CD14-positive monocyte (primary cell): ENCODE results near the gene HENMT1. TPM values are rescaled to one million over a fixed set of nuclear protein-coding genes. Genes with fewer than 3 reads are reported as not detected.

Experiments used
- DNase-seq, 3 donors: peaks; one replicate each; pipeline ENCODE4 v3.0.0-alpha.2; 2011 to 2022
- H2AFZ ChIP-seq: 2 replicates; pipeline ENCODE4 v1.6.0; 2012; ENCODE audit warnings: mild to moderate bottlenecking, low read depth, low read length, inconsistent platforms; ENCODE audit not compliant: insufficient read depth, poor library complexity, severe bottlenecking
- H3K27ac ChIP-seq, 2 donors: 1 replicate in 1 of 2; 2 replicates in 1 of 2; pipeline ENCODE4 v1.5.1; 2012 to 2013; ENCODE audit warnings: low read length in 2 of 2, control low read depth in 1 of 2, inconsistent platforms in 1 of 2, low read depth in 1 of 2, mild to moderate bottlenecking in 1 of 2
- H3K27me3 ChIP-seq, 2 donors: one replicate each; pipeline versions ENCODE4 v1.6.0 to v1.6.1; 2011 to 2013; ENCODE audit warnings: low read length in 2 of 2; ENCODE audit not compliant: control insufficient read depth in 2 of 2, insufficient read depth in 2 of 2
- H3K36me3 ChIP-seq, 2 donors: replicated peaks in 1 of 2; 1 replicate in 1 of 2; 2 replicates in 1 of 2; pipeline versions ENCODE4 v1.5.1 to v1.6.1; 2012 to 2013; ENCODE audit warnings: low read length in 2 of 2, control low read depth in 1 of 2, inconsistent platforms in 1 of 2, mild to moderate bottlenecking in 1 of 2; ENCODE audit not compliant: insufficient read depth in 2 of 2, control insufficient read depth in 1 of 2
- H3K4me1 ChIP-seq, 2 donors: 1 replicate in 1 of 2; 2 replicates in 1 of 2; pipeline versions ENCODE4 v1.5.1 to v1.6.1; 2012 to 2013; ENCODE audit warnings: low read length in 2 of 2, control low read depth in 1 of 2, inconsistent platforms in 1 of 2, mild to moderate bottlenecking in 1 of 2, moderate library complexity in 1 of 2; ENCODE audit not compliant: insufficient read depth in 2 of 2, control insufficient read depth in 1 of 2
- H3K4me2 ChIP-seq: replicated peaks from 2 replicates; pipeline ENCODE3; 2012; ENCODE audit warnings: low read length, moderate library complexity, mild to moderate bottlenecking; ENCODE audit not compliant: poor library complexity, severe bottlenecking; ENCODE audit errors: extremely low read depth
- H3K4me3 ChIP-seq, 3 experiments: fragments of 200-600 bp in 1 of 3; sonication (generic) in 1 of 3; replicated peaks in 1 of 3; 1 replicate in 2 of 3; 2 replicates in 1 of 3; pipeline ENCODE4 v1.5.1; 2011 to 2013; ENCODE audit warnings: low read length in 3 of 3, mild to moderate bottlenecking in 3 of 3, control low read depth in 2 of 3, low read depth in 2 of 3, inconsistent platforms in 1 of 3, moderate library complexity in 1 of 3
- H3K79me2 ChIP-seq: 2 replicates; pipeline ENCODE4 v1.6.0; 2012; ENCODE audit warnings: mild to moderate bottlenecking, control low read depth, inconsistent platforms, low read length, moderate library complexity; ENCODE audit not compliant: insufficient read depth
- H3K9ac ChIP-seq: 2 replicates; pipeline ENCODE4 v1.6.0; 2017; ENCODE audit warnings: low read length, mild to moderate bottlenecking; ENCODE audit not compliant: insufficient read depth, poor library complexity, severe bottlenecking
- H3K9me3 ChIP-seq, 2 donors: replicated peaks in 1 of 2; 1 replicate in 1 of 2; 2 replicates in 1 of 2; pipeline versions ENCODE4 v1.5.1 to v1.6.1; 2012 to 2013; ENCODE audit warnings: low read length in 2 of 2, control low read depth in 1 of 2; ENCODE audit not compliant: control insufficient read depth in 1 of 2, insufficient read depth in 1 of 2
- H4K20me1 ChIP-seq: 2 replicates; pipeline ENCODE4 v1.6.0; 2012; ENCODE audit warnings: mild to moderate bottlenecking, low read length, control low read depth, moderate library complexity; ENCODE audit not compliant: insufficient read depth
- H3K27ac Mint-ChIP-seq, 7 donors: one replicate each; pipeline ENCODE4 v1.8.0; 2020; ENCODE audit warnings: mild to moderate bottlenecking in 7 of 7, mixed read lengths in 7 of 7, moderate library complexity in 6 of 7, inconsistent platforms in 2 of 7
- H3K27me3 Mint-ChIP-seq, 3 donors: one replicate each; pipeline ENCODE4 v1.8.0; 2021 to 2022; ENCODE audit warnings: low read depth in 3 of 3, mild to moderate bottlenecking in 3 of 3, mixed read lengths in 3 of 3, moderate library complexity in 3 of 3, inconsistent platforms in 1 of 3
- H3K36me3 Mint-ChIP-seq, 2 donors: one replicate each; pipeline ENCODE4 v1.8.0; 2020; ENCODE audit warnings: mixed read lengths in 2 of 2, inconsistent platforms in 1 of 2, mild to moderate bottlenecking in 1 of 2
- H3K4me1 Mint-ChIP-seq: one replicate; pipeline ENCODE4 v1.8.0; 2020; ENCODE audit warnings: mild to moderate bottlenecking, mixed read lengths
- H3K4me3 Mint-ChIP-seq, 2 donors: one replicate each; pipeline ENCODE4 v1.8.0; 2020; ENCODE audit warnings: mild to moderate bottlenecking in 2 of 2, mixed read lengths in 2 of 2, moderate library complexity in 1 of 2
- H3K9me3 Mint-ChIP-seq, 7 donors: one replicate each; pipeline ENCODE4 v1.8.0; 2020 to 2022; ENCODE audit warnings: mixed read lengths in 7 of 7, mild to moderate bottlenecking in 6 of 7, moderate library complexity in 6 of 7, inconsistent platforms in 2 of 7
- CTCF ChIP-seq: fragments of 200-600 bp; IDR thresholded peaks from one replicate; pipeline ENCODE4 v1.8.0; 2022; ENCODE audit warnings: antibody characterized with exemption, mild to moderate bottlenecking
- intact Hi-C, 2 donors: fragments of 100-400 bp; cut with micrococcal nuclease; formaldehyde crosslinking; loops; one replicate each; pipeline versions ENCODE4 v1.15.0 to v1.15.1; 2023
- polyA plus RNA-seq, 3 donors: library from polyadenylated mRNA; depleted of rRNA in 1 of 3; unstranded in 2 of 3; stranded (reverse) in 1 of 3; fragments of 300-500 nt in 2 of 3; fragments of >200 nt in 1 of 3; fragmentation: Illumina TruSeq in 2 of 3; gene quantifications; 1 replicate in 2 of 3; 2 replicates in 1 of 3; pipeline ENCODE4 v1.2.3, GENCODE V29; 2012 to 2021

Gene HENMT1
- polyA plus RNA-seq, 3 donors: 10.5 to 14.5 (median 13.4) TPM

- DNase-seq: no peak
- no peaks in the 10 kb centered on the region for H4K20me1 ChIP-seq
- no peak overlapping the region for H3K4me3 ChIP-seq
- no peaks in the 10 kb centered on the region for H3K27me3 ChIP-seq
- no peak overlapping the region for H3K27ac Mint-ChIP-seq
- no peak overlapping the region for H3K4me2 ChIP-seq
- H3K9me3 Mint-ChIP-seq: peaks cover 0 to 2% (median 0%) of the 10 kb centered on the region in 7 donors
- H3K4me1 ChIP-seq: no peaks in the 10 kb centered on the region
- no peak overlapping the region for H3K27ac ChIP-seq
- intact Hi-C loops: no loop called here
- H3K9me3 ChIP-seq: no peaks in the 10 kb centered on the region
- no peak overlapping the region for H3K9ac ChIP-seq
- H3K36me3 Mint-ChIP-seq: peaks cover 45 to 48% of the 10 kb centered on the region in 2 donors
- H2AFZ ChIP-seq: no peak overlapping the region
- H3K4me1 Mint-ChIP-seq: no peaks in the 10 kb centered on the region
- TF ChIP-seq CTCF: no peak
- H3K79me2 ChIP-seq: no peaks in the 10 kb centered on the region
- H3K4me3 Mint-ChIP-seq: no peak overlapping the region
- peaks cover 53 to 88% of the 10 kb centered on the region in 2 donors for H3K36me3 ChIP-seq
- H3K27me3 Mint-ChIP-seq: peaks cover 0 to 3% (median 0%) of the 10 kb centered on the region in 3 donors
These were observed 54.4 kb downstream of the HENMT1 start for GRCh38 chr1:108606478-108606877.

- Histone ChIP-seq H3K9ac (no peak overlapping the region), H3K27me3 (no peaks in the 10 kb centered on the region), H4K20me1 (no peaks in the 10 kb centered on the region), H3K36me3 (peaks cover 59 to 92% of the 10 kb centered on the region in 2 donors), H2AFZ (no peak overlapping the region), H3K4me1 (no peaks in the 10 kb centered on the region), H3K27ac (no peak overlapping the region), H3K79me2 (no peaks in the 10 kb centered on the region), H3K4me2 (no peak overlapping the region), H3K9me3 (no peaks in the 10 kb centered on the region), H3K4me3 (no peak overlapping the region)
- Mint-ChIP-seq H3K4me3 (no peak overlapping the region), H3K27me3 (peaks cover 0 to 3% (median 0%) of the 10 kb centered on the region in 3 donors), H3K27ac (no peak overlapping the region), H3K9me3 (peaks cover 0 to 2% (median 0%) of the 10 kb centered on the region in 7 donors), H3K36me3 (peaks cover 50 to 52% of the 10 kb centered on the region in 2 donors), H3K4me1 (no peaks in the 10 kb centered on the region)
- intact Hi-C loops: no loop called here
- DNase-seq: no peak
- TF ChIP-seq CTCF: no peak
These were observed 55.3 kb downstream of the HENMT1 start for GRCh38 chr1:108605633-108606032.
